ENCODE results near the gene ZNF593. TPM values are rescaled to one million over a fixed set of nuclear protein-coding genes. Genes with fewer than 3 reads are reported as not detected.

ZNF593 gene
- polyA plus RNA-seq, 3 donors = 12.4 to 15.4 (median 13.1) TPM

DNA sequence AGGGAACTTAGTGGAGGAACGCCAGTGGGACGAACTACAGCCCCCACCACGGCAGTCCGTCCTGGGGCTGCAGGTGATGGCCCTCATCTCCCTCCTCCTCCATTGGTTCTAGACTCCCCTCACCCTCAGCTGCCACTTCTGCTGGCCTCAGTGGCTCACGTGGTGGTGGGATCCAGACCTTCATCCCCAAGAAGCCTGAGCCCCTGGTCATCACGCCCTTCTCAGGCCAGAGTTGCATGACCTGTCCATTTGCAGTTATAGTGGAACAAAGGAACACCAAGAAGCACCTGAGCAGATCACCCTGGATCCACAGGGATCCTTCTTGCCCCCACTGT lies 23.8 kb upstream of the ZNF593 start:
- no peak for DNase-seq (ENCODE audit: low read depth in 3 of 3, low spot score in 2 of 3)

DNA sequence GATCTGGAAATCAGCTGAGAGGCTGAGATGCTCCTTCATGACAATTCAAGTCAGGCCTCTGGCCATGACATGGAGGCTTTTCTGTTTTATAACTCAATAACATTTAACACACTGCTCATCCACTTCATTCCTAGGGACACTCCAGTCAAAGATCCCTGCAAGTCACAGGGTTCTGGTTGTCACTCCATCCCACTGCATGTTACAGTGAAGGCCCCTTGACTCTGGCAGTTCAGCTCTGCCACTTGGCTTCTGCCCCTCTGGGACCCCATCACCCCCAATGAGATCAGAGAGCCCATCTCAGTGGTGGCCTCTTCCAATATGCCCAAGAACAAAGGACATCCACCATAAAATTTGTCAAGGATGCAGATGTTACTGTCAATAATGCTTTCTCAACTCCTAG lies 20.8 kb upstream of the ZNF593 start:
- DNase-seq (ENCODE audit: low read depth in 3 of 3, low spot score in 2 of 3) = no peak

DNA sequence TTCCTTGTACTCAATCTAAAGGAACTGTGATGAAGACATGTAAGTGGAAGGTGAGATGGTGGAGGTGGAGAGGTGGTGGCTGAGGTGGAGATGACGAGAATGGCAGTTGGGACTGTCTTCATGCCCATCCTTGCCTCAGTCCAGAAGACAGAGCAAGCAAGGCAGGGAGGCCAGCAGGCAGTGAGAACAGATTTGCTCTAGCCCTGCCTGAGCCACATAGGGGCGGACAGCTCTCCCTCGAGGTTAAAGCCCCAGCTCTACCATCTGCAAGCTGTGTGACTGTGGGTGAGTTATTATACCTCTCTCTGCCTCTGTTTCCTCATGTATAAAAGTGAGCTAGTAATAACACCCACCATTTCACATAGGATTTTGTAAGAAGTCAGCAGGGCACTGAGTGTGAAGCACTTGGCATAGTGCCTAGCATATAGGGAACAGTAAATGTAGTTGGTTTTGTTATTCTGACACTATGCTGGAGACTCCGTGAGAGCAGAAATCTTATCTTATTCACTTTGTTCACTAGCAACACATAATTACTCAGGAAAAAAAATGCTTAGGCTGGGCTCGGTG lies 15.7 kb upstream of the ZNF593 start:
- DNase-seq (ENCODE audit: low read depth in 3 of 3, low spot score in 2 of 3) = no peak

DNA sequence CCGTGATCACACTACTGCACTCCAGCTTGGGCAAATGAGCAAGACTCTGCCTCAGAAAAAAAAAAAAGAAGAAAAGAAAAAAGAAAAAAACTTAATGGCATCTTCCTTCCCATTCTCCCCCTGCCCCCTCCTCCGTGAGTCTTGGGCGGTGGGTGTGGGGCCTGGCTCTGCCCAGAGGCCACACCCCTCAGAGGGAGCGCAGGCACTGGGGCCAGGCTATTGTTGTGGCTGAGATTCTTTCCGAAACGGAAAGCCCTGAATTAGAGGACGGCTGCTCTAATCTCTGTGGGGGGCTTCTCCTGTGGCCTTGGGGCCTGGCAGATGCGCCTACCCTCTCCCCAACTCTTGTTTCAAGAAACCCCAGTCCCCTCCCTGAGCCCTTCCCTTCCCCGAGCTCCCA lies 15.0 kb upstream of the ZNF593 start:
- no peak for DNase-seq (ENCODE audit: low read depth in 3 of 3, low spot score in 2 of 3)

DNA sequence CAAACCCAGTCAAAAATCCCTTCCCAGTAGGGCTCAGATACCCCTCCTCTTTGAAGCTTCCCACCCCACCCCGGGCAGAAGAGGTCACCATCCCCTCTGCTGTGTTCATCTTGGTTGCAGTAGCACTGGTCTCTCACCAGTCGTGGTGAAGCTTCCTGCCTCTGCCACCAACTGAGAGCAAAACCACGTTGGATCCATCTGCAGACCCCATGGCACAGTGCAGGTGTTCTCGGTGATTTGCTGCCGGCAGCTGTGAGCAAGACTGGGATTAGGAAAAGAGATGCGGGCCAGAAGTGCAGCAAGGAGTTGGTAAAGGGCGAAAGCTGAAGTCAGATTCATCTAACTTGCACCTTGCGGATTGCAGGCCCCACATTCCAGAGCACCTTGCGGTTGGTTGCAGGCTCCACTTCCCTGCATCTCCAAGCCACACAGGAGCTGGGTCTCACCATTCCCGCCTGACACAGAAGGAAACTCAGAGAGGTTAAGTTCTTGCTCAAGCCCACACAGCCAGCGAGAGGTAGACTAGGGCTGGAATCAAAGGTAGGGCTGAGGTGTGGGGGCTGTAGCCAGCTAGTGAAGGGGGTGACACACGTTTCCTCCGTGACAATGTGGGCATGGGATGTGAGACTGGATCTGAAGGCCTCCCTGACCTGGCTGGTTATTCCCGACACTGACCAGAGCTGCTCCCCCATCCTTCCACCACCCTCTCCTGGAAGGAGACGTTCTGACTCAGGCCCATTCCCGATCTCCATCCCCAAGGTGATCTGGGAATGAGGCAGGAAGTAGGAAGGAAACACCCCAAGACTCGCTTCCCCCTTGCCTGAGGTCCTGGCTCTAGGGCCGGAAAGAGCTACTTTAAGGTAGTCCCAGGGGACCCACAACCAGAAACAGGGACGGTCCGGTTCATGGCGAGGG lies 14.1 kb upstream of the ZNF593 start:
- no peak for DNase-seq (ENCODE audit: low read depth in 3 of 3, low spot score in 2 of 3)

DNA sequence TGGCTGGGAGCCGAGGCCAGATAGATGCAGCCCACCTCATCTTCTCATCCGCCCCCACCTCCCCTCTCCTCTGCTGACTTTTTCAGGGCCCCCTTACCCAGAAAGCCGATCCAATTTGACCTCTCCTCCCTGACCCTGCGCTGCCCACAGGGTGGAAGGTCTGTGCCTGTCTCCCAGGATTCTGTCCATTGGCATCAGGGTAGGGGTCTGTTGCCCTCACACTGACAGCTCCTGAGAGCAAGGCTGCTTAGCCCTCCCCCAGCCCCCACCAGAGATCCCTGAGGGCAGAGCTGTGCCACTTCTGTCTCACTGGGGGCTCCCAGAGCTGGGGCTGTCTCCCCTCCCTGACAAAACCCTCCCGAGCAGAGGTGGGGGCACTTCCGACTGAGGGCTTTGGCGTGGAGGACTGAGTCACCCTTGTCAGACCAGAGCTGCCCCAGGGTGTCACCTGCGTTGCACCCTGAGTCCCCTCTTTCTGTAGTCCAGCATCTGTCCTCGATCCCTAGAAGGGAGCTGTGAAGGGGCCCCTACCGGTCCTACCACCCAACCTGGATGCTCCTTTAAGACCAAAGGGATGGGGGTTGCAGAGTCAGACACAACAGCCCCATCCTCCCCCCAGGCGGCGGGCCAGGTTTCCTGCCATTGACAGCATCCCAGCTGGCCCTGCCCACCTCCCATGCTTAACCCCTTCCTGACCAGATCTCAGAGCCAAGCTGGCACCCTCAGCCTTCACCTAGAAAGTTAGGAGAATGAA lies 13.2 kb upstream of the ZNF593 start:
- no peak for DNase-seq (ENCODE audit: low read depth in 3 of 3, low spot score in 2 of 3)

DNA sequence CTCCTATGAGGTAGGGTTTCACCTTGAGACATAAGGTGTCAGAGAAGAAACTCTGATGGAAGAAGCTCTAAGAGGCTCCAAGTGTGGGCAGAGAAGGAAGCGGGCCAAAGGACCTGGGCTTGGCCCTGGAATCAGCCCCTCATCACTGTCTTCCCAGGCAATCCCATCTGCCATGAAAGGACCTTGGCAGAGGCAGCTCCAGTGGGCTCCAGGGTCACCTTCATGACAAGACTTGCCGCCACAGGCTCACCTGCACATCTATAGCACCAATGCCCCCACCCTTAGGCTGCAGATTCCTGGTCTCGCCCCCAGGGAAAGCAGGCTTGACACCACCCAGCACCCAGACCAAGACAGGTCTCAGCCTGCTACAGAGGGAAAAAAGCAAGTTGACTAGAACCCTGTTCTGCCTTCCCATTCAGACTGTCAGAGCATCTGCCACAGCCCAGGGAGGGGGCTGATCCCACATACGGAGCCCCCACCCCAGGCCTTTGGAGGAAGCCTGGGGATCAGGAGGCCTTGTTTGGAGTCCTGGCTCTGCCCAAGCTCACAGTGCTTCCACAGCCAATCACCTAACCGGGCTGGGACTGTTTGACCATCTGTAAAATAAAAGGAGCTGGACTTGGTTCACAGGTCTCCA lies 11.3 kb upstream of the ZNF593 start:
- no peak for DNase-seq (ENCODE audit: low read depth in 3 of 3, low spot score in 2 of 3)

DNA sequence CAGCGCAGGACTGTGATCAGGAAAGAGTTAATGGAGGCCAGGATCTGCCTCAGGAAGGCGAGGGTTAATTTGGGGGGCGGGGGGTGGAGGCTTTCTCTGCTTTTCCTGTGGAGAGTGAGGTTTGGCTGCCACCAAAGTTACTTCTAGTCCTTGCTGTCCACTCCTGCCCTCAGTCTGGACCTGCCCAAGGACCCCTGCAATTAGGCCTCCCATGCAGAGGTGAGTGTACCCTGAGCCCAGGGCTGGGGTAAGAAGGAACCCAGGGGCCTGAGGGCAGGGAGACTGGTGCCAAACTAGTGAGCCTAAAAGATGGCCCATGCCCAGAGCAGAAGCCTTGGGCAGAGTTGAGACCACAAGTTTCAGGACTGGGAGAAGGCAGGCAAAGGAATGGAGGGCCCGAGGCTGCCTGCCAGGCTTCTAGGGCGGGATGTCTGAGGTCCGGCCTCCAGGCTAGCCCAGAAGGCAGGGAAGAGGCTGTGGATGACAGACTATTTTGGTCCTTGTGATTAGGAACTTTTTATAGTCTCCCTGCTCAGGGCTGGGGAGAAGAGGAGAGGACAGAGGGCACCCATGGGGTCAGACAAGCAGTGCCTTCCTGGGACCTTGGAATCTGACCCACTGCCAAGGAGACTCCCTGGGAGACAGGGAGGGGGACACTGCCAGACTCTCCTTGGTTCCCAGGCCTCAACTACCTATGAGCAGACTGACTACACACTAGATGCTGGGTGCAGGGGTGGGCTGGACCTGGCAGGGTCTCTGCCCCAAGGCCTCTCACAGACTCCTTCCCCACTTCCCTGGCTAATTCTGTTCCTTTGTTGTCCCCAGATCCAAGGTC lies 10.6 kb upstream of the ZNF593 start, which contains the start of gene FAM110D:
Gene FAM110D, plus strand, starts transcription at position 172 of the 835 bp plus-strand sequence. CDS start 2,213 bp downstream, outside the sequence.
- no peak for DNase-seq (ENCODE audit: low read depth in 3 of 3, low spot score in 2 of 3)

DNA sequence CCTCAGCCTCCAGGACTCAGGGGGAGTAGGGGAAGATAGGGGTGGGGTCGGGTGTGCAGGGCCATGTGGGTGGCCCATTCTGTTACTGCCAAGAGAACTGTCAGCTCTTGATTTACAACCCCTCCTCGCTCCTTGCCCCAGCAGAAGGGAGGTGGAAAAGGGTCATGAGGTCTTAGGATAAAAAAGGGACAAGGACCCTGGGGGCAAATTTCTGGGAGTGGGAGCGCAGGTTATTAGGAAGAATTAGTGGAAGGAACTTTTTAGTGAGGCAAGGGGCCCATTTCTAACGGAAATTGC lies 10.0 kb upstream of the ZNF593 start:
- DNase-seq (ENCODE audit: low read depth in 3 of 3, low spot score in 2 of 3) = no peak

DNA sequence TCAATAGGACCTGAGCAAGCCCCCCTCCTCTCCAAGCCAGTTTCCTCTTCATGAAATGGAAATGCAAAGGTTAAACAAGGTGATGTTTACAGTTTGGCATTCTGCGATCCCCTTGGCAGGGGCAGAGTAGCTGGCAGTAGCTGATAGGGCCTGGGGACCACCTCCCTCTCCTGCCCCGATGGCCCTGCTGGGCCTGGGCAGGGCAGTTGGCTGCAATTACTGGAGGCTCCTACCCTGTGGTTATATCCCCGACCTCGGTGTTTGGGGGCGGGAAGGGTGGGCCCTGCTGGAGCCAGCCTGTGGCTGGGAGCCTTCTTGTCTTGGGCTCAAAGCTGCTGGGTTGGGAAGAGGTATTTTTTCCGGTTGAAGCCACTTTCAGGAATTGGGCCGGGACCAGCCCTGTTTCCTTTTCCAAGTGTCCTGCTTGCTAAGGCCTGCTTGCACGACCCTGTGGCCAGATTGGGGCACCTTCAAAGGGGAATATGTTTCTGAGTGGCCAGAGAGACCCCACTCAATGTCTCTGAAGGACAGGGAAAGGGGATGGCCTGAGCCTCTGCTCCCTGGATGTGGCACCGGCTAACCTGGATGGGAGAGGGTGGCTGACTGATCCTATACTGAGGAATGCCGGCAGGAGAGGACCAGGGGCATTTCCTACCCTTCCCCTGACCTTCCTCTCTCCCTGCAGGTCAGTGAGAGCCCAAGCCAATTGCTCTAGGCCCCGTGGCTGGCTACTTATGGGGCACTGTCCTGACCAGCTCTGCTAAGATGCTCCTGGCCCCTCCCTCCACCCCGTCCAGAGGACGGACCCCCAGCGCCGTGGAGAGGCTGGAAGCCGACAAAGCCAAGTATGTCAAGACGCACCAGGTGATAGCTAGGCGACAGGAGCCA lies 8.9 kb upstream of the ZNF593 start:
- no peak for DNase-seq (ENCODE audit: low read depth in 3 of 3, low spot score in 2 of 3)

DNA sequence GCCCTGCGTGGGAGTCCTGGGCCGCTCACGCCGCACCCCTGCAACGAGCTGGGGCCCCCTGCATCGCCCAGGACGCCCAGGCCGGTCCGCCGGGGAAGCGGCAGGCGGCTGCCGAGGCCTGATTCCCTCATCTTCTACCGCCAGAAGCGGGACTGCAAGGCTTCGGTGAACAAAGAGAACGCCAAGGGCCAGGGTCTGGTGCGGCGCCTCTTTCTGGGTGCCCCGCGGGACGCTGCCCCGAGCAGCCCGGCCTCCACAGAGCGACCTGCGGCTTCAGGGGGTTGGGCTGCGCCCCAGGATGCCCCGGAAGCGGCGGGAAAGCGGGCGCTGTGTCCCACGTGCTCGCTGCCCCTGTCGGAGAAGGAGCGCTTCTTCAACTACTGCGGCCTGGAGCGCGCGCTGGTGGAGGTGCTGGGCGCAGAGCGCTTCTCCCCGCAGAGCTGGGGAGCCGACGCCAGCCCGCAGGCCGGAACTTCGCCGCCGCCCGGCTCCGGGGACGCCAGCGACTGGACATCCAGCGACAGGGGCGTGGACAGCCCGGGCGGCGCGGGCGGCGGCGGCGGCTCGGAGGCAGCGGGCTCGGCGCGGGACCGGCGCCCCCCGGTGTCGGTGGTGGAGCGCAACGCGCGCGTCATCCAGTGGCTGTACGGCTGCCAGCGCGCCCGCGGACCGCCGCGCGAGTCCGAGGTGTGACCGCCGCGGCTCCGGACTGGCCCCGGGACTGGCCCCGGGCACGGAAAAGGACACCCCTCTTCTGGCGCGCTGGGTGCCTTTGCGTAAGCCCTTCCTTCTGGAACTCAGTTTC lies 8.1 kb upstream of the ZNF593 start:
- DNase-seq (ENCODE audit: low read depth in 3 of 3, low spot score in 2 of 3) = no peak

DNA sequence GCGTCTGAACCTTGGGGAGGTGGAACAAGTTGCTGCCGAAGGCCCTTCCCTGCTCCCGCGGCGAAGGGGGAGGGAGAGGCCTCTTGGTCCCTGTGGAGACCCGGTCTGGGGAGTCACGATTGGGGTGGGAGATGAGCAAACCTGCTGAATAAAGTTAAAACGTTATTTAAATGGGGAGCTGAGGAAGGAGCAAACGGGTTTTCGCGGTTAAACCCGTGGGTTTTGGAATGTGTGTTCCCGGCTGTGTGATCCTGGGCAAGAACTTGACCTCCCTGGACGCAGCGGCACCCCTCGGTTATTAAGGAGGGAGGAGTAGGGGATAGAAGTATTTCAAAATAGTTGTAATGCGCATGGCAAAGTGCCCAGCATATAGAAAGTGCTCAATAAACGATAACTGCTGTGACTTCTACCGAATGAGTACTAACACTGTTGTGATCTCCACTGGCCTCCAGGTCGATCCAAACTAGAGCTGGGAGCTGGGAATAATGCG lies 7.4 kb upstream of the ZNF593 start:
- DNase-seq (ENCODE audit: low read depth in 3 of 3, low spot score in 2 of 3) = no peak

DNA sequence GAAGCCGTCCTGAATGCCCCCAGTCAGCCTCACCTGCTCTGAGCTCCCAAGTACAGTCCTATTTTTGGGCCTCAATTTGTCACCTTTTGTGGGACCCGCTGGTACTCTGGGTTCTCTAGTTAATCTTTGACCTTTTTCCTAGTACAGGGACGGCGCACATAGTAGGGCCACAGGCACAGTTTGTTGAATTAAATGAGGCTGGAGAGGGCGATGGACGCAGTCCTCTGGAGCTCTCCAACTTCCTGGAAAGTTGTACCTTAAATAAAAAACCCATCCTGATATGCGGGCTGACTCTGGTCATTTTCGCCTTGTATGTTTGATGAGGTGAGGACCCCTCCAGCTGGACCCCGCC lies 6.0 kb upstream of the ZNF593 start:
- DNase-seq (ENCODE audit: low read depth in 3 of 3, low spot score in 2 of 3) = no peak

DNA sequence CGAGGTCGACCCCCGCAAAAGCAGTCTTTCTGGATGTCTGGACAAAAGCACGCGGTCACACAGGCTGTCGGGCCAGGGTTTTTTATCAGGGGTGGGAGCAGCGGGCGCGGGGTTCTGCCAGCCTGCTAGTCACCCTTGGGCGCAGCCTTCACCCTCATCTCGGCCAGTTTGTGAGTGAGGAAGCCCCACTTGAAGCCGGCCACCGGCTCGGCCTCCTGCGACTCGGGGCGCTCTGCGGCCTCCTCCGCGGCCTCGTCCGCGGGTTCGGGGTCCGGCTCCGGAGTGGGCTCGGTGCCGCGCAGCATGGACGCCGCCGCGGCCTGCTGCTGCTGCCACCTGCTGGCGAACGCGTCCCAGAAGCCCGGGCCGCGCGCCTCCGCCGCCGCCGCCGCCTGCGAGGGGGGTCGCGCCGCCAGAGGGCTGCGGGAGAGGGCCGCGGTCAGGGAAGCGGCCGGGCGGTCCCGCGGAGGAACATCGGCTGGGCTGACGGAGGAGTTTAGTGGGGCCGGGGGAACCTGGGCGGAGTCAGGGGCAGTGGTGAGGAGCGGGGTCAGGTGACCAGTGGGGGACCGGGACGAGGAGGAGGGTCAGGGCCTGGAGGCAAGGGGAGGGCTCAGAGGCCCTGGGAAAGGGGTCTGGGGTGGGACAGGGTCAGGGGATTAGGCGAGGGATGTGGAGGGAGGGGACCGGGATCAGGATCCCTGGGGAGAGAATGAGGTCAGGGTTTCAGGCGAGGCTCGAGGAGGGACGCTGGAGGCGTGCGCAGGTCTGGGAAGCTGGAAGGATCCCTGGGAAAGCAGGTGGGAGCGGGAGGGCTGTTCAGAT lies 5.5 kb upstream of the ZNF593 start:
- DNase-seq (ENCODE audit: low read depth in 3 of 3, low spot score in 2 of 3) = no peak

DNA sequence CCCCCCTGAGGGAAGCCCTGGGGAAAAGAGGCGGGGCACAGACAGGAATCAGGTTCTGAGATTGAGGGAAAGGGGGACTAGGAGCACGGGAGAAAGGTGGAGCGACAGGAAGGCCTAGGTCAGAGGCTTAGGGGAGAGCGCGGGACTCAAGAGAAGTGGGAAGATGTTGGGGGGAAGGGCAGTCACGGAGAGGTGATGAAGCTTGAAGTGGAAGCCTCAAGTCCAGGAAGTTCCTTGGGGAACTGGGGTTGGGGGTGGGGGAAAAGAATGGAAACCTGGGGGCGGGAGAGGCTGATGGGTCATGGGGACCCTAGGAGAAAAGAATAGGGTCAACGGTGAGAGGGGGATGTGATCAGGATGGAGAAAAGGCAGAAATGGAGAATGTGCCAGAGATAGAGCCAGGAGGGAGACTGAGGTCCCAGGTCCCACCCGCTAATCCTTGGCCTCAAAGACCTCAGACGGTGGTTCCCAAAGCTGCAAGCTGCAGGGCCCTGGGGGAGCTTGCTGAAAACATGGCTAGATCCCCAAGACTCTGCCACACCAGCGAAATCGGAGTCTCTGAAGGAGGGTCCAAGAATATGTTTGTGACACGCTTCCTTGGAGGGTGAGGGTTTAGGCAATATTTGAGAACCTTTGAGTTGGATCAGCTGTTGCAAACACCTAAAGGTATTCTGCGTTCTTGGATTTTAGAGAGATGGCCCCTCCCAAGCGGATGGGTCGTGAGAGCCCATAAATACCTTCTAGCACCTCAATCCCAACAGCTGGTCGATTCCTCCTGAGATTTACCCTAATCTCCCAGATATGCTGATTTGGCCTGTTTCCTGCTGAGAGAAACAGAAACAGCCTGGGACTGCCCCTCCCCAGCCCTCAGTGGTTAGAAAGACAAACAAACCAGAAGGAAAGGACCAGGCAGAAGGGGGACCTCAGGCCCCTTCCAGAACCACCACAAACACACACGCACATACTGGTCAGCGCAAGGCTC lies 4.6 kb upstream of the ZNF593 start:
- DNase-seq (ENCODE audit: low read depth in 3 of 3, low spot score in 2 of 3) = no peak

DNA sequence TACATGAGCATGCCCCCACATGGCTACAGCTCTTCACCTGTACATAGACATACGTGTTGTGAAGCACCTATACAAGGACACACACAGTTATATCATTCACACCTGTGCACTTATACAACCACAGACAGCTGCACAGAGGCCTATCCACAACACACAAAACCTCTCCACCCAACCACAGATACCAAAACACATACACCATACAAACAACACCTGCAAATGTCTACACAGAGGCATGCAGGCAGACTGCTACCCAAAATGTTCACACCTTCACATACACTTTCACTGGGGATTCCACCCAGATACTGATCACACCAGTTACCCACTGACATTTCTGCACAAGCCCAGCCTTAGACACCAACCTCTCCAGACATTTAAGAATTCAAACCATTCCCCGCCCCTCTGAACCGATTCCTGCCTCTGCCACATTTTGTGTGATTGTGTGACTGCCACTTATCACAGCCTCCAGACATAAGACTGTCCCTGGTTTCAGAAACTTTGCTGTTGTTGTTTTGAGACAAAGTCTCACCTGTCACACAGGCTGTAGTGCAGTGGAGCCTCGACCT lies 2.9 kb upstream of the ZNF593 start:
- DNase-seq (ENCODE audit: low read depth in 3 of 3, low spot score in 2 of 3) = no peak
